ENCODE data around the gene CCR7. TPM values are rescaled to one million over a fixed set of nuclear protein-coding genes. Genes with fewer than 3 reads are reported as not detected.

Gene CCR7
- total and polyA plus RNA-seq, 2 of the 13 experiments (the other 11 are each of a cell fraction or from before 2014, with no cell fraction given): 0.04 to 0.53 TPM

DNA sequence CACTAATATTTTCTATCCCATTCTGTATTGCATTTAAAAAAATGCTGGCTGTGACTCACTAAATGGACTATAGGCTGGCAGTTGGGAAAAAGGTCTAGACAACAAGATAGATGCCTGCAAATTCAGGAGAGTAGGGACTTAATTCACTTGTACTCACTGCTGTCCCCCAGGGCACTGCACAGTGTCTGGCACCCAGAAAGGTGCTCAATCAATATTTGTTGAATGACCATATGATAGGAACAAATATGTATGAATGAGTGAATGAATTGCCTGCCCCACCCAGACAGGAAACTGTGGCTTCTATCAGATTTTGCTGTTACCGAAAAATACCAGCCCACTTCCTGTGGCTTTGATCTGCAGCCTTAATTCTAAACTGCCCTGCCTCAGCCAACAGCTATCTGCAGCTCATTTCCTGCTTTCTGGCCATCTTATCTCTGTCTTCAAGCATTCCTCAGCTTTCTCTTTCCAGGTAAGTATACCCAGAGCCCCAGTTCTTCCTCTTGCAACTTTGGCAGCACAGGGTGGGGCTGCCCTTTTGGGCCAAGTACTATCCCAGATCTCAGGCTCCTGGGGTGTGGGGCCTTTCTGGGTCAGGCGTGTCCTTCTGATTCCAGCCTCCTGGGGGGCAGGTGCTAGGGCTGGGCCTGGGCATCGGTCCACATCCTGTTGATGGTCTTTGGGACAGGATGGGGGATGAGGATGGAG, 48.5 kb downstream of the CCR7 start (continued):
- TF ChIP-seq, protein P1, sequence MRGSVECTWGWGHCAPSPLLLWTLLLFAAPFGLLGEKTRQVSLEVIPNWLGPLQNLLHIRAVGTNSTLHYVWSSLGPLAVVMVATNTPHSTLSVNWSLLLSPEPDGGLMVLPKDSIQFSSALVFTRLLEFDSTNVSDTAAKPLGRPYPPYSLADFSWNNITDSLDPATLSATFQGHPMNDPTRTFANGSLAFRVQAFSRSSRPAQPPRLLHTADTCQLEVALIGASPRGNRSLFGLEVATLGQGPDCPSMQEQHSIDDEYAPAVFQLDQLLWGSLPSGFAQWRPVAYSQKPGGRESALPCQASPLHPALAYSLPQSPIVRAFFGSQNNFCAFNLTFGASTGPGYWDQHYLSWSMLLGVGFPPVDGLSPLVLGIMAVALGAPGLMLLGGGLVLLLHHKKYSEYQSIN (CRISPR knock-in tag; IDR thresholded peaks at IDR 0.05; ENCODE audit: borderline replicate concordance): no peak
- TF ChIP-seq, protein P2, sequence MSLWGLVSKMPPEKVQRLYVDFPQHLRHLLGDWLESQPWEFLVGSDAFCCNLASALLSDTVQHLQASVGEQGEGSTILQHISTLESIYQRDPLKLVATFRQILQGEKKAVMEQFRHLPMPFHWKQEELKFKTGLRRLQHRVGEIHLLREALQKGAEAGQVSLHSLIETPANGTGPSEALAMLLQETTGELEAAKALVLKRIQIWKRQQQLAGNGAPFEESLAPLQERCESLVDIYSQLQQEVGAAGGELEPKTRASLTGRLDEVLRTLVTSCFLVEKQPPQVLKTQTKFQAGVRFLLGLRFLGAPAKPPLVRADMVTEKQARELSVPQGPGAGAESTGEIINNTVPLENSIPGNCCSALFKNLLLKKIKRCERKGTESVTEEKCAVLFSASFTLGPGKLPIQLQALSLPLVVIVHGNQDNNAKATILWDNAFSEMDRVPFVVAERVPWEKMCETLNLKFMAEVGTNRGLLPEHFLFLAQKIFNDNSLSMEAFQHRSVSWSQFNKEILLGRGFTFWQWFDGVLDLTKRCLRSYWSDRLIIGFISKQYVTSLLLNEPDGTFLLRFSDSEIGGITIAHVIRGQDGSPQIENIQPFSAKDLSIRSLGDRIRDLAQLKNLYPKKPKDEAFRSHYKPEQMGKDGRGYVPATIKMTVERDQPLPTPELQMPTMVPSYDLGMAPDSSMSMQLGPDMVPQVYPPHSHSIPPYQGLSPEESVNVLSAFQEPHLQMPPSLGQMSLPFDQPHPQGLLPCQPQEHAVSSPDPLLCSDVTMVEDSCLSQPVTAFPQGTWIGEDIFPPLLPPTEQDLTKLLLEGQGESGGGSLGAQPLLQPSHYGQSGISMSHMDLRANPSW (CRISPR knock-in tag; IDR thresholded peaks at IDR 0.05; ENCODE audit: borderline replicate concordance): no peak
- TF ChIP-seq CBX2 (IDR thresholded peaks at IDR 0.05; ENCODE audit: low read depth, low read length) (no peak), CBX2 (CRISPR knock-in tag; IDR thresholded peaks at IDR 0.05; ENCODE audit: low read depth) (no peak), BCL6 (CRISPR knock-in tag; IDR thresholded peaks at IDR 0.05) (peak; percentile 76), FOSL2 (CRISPR knock-in tag; IDR thresholded peaks at IDR 0.05) (peak; percentile 44), ZNF709 (CRISPR knock-in tag; IDR thresholded peaks at IDR 0.05) (no peak), U2AF1 (optimal IDR thresholded peaks at IDR 0.05; ENCODE audit: low read depth, low read length) (no peak), ZNF724P (CRISPR knock-in tag; IDR thresholded peaks at IDR 0.05; ENCODE audit: borderline replicate concordance) (no peak), ZFP41 (CRISPR knock-in tag; IDR thresholded peaks at IDR 0.05; ENCODE audit: borderline replicate concordance) (no peak), TBX2 (CRISPR knock-in tag; IDR thresholded peaks at IDR 0.05; ENCODE audit: borderline replicate concordance) (peak; percentile 70; the same call in 1 of the 2 replicates), FOSL1 (CRISPR knock-in tag; IDR thresholded peaks at IDR 0.05; ENCODE audit: borderline replicate concordance) (no peak), RNF2 (conservative IDR thresholded peaks at IDR 0.05; ENCODE audit: low read depth) (no peak)
- TF ChIP-seq, protein P3, sequence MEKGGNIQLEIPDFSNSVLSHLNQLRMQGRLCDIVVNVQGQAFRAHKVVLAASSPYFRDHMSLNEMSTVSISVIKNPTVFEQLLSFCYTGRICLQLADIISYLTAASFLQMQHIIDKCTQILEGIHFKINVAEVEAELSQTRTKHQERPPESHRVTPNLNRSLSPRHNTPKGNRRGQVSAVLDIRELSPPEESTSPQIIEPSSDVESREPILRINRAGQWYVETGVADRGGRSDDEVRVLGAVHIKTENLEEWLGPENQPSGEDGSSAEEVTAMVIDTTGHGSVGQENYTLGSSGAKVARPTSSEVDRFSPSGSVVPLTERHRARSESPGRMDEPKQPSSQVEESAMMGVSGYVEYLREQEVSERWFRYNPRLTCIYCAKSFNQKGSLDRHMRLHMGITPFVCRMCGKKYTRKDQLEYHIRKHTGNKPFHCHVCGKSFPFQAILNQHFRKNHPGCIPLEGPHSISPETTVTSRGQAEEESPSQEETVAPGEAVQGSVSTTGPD (CRISPR knock-in tag; IDR thresholded peaks at IDR 0.05): peak; percentile 25; the same call in 1 of the 2 replicates
- TF ChIP-seq, protein P4, sequence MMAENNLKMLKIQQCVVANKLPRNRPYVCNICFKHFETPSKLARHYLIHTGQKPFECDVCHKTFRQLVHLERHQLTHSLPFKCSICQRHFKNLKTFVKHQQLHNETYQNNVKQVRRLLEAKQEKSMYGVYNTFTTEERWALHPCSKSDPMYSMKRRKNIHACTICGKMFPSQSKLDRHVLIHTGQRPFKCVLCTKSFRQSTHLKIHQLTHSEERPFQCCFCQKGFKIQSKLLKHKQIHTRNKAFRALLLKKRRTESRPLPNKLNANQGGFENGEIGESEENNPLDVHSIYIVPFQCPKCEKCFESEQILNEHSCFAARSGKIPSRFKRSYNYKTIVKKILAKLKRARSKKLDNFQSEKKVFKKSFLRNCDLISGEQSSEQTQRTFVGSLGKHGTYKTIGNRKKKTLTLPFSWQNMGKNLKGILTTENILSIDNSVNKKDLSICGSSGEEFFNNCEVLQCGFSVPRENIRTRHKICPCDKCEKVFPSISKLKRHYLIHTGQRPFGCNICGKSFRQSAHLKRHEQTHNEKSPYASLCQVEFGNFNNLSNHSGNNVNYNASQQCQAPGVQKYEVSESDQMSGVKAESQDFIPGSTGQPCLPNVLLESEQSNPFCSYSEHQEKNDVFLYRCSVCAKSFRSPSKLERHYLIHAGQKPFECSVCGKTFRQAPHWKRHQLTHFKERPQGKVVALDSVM (CRISPR knock-in tag; IDR thresholded peaks at IDR 0.05): no peak
- TF ChIP-seq, protein P5, sequence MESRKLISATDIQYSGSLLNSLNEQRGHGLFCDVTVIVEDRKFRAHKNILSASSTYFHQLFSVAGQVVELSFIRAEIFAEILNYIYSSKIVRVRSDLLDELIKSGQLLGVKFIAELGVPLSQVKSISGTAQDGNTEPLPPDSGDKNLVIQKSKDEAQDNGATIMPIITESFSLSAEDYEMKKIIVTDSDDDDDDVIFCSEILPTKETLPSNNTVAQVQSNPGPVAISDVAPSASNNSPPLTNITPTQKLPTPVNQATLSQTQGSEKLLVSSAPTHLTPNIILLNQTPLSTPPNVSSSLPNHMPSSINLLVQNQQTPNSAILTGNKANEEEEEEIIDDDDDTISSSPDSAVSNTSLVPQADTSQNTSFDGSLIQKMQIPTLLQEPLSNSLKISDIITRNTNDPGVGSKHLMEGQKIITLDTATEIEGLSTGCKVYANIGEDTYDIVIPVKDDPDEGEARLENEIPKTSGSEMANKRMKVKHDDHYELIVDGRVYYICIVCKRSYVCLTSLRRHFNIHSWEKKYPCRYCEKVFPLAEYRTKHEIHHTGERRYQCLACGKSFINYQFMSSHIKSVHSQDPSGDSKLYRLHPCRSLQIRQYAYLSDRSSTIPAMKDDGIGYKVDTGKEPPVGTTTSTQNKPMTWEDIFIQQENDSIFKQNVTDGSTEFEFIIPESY (CRISPR knock-in tag; IDR thresholded peaks at IDR 0.05): peak; percentile 18; the same call in 1 of the 2 replicates
- TF ChIP-seq, protein P6, sequence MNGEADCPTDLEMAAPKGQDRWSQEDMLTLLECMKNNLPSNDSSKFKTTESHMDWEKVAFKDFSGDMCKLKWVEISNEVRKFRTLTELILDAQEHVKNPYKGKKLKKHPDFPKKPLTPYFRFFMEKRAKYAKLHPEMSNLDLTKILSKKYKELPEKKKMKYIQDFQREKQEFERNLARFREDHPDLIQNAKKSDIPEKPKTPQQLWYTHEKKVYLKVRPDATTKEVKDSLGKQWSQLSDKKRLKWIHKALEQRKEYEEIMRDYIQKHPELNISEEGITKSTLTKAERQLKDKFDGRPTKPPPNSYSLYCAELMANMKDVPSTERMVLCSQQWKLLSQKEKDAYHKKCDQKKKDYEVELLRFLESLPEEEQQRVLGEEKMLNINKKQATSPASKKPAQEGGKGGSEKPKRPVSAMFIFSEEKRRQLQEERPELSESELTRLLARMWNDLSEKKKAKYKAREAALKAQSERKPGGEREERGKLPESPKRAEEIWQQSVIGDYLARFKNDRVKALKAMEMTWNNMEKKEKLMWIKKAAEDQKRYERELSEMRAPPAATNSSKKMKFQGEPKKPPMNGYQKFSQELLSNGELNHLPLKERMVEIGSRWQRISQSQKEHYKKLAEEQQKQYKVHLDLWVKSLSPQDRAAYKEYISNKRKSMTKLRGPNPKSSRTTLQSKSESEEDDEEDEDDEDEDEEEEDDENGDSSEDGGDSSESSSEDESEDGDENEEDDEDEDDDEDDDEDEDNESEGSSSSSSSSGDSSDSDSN (CRISPR knock-in tag; IDR thresholded peaks at IDR 0.05): no peak
